Mucosa of stomach (tissue), 1 donor: Measurements from ENCODE around the gene NYNRIN.
A peak's percentile ranks its signal among the peaks of the same experiment; 100 is the strongest.
"Not testable (repeated sequence)": the region's sequence is repeated elsewhere in the genome, so short reads cannot be mapped to it uniquely, and the experiment has no call there.

Source experiments
- H3K27me3 ChIP-seq: one replicate; pipeline ENCODE4 v1.7.0; 2013; ENCODE audit warnings: mild to moderate bottlenecking, low read length; ENCODE audit not compliant: control insufficient read depth, insufficient read depth
- H3K36me3 ChIP-seq: one replicate; pipeline ENCODE4 v1.7.0; 2013; ENCODE audit warnings: low read length; ENCODE audit not compliant: control insufficient read depth, insufficient read depth
- H3K4me1 ChIP-seq: one replicate; pipeline ENCODE4 v1.7.0; 2013; ENCODE audit warnings: mild to moderate bottlenecking, low read length; ENCODE audit not compliant: control insufficient read depth, insufficient read depth
- H3K4me3 ChIP-seq: one replicate; pipeline ENCODE4 v1.7.0; 2013; ENCODE audit warnings: low read length
- H3K9ac ChIP-seq: one replicate; pipeline ENCODE4 v1.7.0; 2013; ENCODE audit warnings: mild to moderate bottlenecking, low read length, moderate library complexity
- H3K9me3 ChIP-seq: one replicate; pipeline ENCODE4 v1.7.0; 2013; ENCODE audit warnings: mild to moderate bottlenecking, low read length, moderate library complexity; ENCODE audit not compliant: control insufficient read depth
- donor health status: Pancreatic carcinoma.

NYNRIN gene

DNA sequence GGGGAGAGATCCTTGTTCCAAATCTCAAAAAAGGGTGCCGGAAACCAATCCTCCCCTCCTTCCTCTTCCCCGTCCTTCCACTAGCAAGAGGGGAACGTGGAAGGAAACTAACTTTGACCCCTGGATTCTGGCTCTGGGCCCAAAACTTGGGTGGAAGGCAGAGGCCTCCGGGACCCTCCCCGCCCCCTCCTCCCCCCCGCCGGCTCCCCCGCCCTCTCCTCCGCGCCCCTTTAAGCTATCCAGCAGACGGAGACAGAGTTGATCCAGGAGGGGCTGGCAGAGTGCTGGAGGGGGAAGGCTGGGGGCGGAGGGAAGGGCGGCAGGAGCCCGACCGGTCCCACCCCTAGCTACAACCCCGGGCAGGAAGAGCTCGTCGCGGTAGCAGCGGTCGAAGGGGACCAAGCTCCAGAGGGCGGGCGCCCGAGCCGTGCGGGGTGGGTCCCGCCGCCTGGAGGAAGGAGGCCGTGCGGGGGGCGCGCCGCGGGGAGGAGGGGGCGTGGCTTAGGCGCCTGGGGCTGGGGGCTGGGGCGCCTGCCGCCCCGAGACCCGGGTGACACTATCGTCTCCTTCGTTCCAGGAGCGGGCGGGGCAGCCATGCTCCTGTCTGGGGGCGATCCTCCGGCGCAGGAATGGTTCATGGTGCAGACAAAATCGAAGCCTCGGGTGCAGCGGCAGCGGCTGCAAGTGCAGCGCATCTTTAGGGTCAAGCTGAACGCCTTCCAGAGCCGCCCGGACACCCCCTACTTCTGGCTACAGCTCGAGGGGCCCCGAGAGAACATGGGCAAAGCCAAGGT lies at the start of gene NYNRIN:
Gene NYNRIN, plus strand, starts transcription at position 351 of the 794 bp plus-strand sequence. Its CDS starts 244 bp downstream, at position 595.
- Histone ChIP-seq H3K36me3 (no peaks in the 10 kb centered on the region), H3K4me1 (peaks cover 28% of the 10 kb centered on the region), H3K9me3 (no peaks in the 10 kb centered on the region), H3K9ac (peak within 1 kb of the TSS; percentile 68), H3K27me3 (no peaks in the 10 kb centered on the region), H3K4me3 (peak within 1 kb of the TSS; percentile 32)

DNA sequence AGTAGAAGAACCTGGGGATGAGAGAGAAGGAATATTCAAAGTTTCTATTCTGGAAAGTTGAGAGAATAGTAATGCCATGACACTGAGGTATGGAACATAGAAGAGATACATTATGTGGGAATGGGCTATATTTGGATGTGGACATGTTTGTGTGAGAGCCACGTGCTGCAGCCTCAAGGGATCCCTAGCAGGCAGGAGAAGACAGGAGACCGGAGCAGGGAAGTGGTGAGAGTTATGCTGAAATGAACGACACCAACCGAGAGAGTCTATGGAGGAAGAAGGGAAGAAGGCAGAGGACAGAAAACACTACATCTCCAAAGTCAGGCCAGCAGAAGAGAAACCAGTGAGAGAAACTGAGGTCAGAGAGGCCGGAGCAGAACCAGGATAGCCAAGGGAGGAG lies 49.1 kb upstream of the NYNRIN start:
- H3K4me3 ChIP-seq: no peak overlapping the region
- no peaks in the 10 kb centered on the region for H3K9me3 ChIP-seq
- H3K27me3 ChIP-seq: no peaks in the 10 kb centered on the region
- H3K4me1 ChIP-seq: peaks cover 30% of the 10 kb centered on the region
- no peaks in the 10 kb centered on the region for H3K36me3 ChIP-seq
- H3K9ac ChIP-seq: no peak overlapping the region

DNA sequence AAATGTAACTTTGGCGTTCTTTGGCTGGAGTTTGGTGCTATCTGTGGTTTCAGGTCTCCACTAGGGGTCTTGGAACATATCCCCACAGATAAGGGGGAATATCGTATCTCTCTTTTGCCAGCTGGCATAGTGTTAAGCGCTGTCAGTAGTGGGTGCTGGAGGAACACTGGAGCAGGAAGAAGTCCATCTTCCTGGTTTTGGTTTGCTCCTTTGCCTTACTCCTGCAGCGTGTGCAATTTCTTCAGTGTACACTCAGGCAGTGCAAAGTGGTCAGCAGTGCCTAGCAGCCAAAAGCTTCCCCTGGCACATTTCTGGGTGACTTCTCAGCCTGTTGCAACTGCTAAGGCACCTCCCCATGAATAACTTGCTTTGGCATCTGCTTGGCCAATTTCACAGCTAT lies 47.3 kb upstream of the NYNRIN start:
- H3K27me3 ChIP-seq: no peaks in the 10 kb centered on the region
- no peaks in the 10 kb centered on the region for H3K9me3 ChIP-seq
- no peaks in the 10 kb centered on the region for H3K36me3 ChIP-seq
- H3K4me3 ChIP-seq: no peak overlapping the region
- H3K4me1 ChIP-seq: peaks cover 28% of the 10 kb centered on the region
- no peak overlapping the region for H3K9ac ChIP-seq

DNA sequence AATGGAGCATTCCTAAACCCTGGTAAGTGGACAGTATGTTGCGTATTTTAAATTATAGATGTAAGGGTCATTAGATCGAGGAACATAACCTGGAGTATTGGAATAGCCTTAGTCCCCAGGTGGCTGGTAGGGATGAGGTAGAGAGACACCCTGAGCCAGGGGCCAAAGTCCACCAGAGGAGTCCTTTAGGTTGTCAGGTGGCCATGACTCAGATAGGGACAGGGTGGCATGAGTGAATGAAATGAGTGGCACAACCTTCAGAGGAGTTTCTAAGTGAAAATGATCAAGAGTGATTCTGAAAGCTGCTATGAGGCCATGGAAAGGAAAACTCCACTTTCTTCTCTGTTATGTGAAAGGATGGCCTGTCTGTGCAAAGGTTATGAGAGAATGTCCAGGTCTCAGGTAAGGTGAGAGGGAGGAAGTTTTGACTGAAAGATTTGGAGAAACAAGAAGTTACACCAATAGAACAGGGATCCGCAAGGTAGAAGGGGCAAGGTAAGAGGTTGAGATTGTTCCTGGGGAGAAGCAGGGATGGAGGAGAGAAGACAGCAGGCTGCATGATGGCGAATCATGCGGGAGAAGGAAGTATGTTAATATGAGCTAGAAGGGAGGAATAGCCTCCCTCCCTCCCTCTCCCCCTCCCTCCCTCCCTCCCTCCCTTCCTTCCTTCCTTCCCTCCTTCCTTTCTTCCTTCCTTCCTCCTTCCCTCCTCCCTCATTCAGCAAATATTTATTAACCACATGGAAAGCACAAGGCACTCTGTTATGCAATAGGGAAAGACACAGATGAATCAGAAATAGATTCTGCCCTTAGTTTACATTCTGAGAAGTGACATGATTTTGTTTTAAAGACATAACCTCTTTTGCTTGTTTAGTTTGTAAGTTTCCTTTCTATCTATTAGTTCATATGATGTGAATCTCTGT lies 45.0 kb upstream of the NYNRIN start:
- Histone ChIP-seq H3K4me1 (peaks cover 19% of the 10 kb centered on the region), H3K9me3 (no peaks in the 10 kb centered on the region), H3K27me3 (no peaks in the 10 kb centered on the region), H3K9ac (no peak overlapping the region), H3K4me3 (no peak overlapping the region), H3K36me3 (no peaks in the 10 kb centered on the region)

DNA sequence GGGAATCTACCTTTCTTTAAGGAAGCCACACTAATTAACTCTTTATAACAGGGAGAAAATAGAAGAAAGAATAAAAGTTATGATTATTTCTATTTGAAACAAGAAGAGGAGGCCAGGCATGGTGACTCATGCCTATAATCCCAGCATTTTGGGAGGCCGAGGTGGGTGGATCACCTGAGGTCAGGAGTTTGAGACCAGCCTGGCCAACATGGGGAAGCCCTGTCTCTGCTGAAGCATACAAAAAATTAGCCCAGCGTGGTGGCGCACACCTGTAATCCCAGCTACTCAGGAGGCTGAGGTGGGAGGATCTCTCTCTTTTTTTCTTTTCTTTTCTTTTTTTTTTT lies 44.3 kb upstream of the NYNRIN start:
- not testable (repeated sequence) for H3K4me3 ChIP-seq, H3K9ac ChIP-seq, H3K9me3 ChIP-seq, H3K27me3 ChIP-seq, H3K36me3 ChIP-seq
- H3K4me1 ChIP-seq: peaks cover 19% of the 10 kb centered on the region

DNA sequence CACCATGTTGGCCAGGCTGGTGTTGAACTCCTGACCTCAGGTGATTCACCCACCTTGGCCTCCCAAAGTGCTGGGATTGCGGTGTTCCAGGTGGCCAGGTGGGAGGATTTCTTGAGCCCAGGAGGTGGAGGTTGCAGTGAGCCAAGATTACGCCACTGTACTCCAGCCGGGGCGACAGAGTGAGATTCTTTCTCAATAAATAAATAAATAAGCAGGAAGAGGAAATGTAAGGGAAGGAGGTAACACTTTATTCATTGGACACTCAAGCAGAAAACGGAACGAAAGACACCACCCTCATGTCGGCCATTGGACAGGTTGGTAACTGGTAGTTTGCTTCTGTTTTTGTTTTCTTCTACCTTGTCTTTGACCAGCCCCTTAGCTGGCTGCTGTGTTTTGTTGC lies 43.8 kb upstream of the NYNRIN start:
- H3K4me1 ChIP-seq: peaks cover 19% of the 10 kb centered on the region

DNA sequence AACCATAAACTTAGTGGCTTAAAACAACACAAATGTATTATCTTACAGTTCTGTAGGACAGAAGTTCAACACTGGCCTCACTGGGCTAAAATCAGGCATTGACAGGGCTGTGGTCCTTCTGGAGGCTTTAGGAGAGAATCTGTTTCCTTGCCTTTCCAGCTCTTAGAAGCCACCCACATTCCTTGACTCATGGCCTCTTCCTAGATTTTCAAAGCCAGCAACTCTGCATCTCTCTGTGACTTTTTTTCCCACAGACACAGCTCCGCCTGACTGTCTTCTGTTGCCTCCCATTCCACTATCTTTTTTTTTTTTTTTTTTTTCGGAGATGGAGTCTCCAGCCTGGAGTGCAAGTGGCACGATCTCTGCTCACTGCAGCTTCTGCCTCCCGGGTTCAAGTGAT lies 42.6 kb upstream of the NYNRIN start:
- Histone ChIP-seq H3K4me3 (no peak overlapping the region), H3K27me3 (no peaks in the 10 kb centered on the region), H3K9ac (no peak overlapping the region), H3K4me1 (peaks cover 19% of the 10 kb centered on the region), H3K9me3 (no peaks in the 10 kb centered on the region), H3K36me3 (no peaks in the 10 kb centered on the region)

More for the DNA sequence above, 43.8 kb upstream of the NYNRIN start:
- H3K9ac ChIP-seq: no peak overlapping the region
- H3K4me3 ChIP-seq: no peak overlapping the region
- H3K27me3 ChIP-seq: no peaks in the 10 kb centered on the region
- no peaks in the 10 kb centered on the region for H3K36me3 ChIP-seq
- no peaks in the 10 kb centered on the region for H3K9me3 ChIP-seq

DNA sequence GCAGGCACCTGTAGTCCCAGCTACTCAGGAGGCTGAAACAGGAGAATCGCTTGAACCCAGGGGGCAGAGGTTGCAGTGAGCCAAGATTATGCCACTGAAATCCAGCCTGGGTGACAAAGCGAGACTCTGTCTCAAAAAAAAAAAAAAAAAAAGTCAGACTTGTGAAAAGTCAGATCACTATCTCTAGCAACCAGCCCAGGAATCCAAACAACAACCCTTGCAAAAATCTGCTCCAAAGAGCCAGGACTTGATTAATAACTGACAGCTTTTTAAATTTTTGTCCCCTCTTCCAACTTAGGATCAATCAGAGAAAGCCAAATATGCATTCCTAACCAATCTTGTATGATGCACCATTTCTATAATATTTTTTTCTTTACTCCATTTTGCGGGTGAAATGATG lies 38.5 kb upstream of the NYNRIN start:
- no peaks in the 10 kb centered on the region for H3K4me1 ChIP-seq
- no peaks in the 10 kb centered on the region for H3K27me3 ChIP-seq
- no peaks in the 10 kb centered on the region for H3K9me3 ChIP-seq
- no peak overlapping the region for H3K9ac ChIP-seq
- H3K36me3 ChIP-seq: no peaks in the 10 kb centered on the region
- no peak overlapping the region for H3K4me3 ChIP-seq

DNA sequence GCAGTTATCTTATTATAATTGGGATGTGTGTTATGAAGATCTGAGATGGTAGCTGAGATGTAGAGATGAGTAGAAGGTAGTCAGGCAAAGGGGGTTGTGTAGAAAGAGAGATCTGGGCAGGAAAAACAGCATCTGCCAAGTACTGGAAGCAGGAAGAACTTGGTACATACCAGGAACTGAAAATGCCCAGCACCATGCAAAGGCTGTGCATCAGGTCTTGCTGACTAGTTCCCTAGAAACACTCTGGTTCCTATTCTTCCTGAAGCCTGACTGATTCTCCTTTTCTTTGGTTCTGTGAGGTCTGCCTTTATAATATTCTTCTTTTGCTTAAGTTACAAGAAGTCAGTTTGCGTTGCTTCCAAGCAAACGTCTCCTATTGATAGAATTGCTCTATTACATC lies 37.5 kb upstream of the NYNRIN start:
- no peak overlapping the region for H3K9ac ChIP-seq
- no peaks in the 10 kb centered on the region for H3K9me3 ChIP-seq
- H3K27me3 ChIP-seq: no peaks in the 10 kb centered on the region
- no peak overlapping the region for H3K4me3 ChIP-seq
- no peaks in the 10 kb centered on the region for H3K36me3 ChIP-seq
- peaks cover 4% of the 10 kb centered on the region for H3K4me1 ChIP-seq

DNA sequence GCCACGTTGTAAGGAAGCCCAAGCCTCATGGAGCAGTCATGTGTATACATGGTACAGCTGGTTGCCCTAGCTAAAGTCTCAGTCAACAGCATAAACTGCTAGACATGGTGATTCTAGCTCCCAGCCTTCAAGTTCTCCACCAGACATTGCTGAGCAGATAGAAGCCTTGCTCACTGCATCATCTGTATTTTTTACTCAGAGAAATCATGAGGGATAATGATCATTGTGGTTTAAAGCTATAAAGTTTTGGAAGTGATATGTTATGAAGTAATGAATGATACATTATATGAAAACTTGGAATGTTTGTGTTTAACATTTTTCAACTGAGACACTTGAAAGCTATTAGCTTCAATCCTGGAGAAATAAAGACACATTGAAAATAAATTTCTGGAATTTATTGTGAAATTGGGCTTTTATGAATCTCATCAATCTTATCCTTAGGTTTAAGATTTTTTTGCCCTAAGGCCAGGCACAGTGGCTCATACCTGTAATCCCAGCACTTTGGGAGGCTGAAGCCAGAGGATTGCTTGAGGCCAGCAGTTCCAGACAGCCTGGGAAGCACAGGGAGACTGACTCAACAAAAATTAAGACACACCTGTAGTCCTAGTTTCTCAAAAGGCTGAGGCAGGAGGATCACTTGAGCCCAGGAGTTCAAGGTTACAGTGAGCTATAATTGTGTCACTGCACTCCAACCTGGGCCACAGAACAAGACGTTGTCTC lies 36.4 kb upstream of the NYNRIN start:
- Histone ChIP-seq H3K9me3 (no peaks in the 10 kb centered on the region), H3K9ac (no peak overlapping the region)

DNA sequence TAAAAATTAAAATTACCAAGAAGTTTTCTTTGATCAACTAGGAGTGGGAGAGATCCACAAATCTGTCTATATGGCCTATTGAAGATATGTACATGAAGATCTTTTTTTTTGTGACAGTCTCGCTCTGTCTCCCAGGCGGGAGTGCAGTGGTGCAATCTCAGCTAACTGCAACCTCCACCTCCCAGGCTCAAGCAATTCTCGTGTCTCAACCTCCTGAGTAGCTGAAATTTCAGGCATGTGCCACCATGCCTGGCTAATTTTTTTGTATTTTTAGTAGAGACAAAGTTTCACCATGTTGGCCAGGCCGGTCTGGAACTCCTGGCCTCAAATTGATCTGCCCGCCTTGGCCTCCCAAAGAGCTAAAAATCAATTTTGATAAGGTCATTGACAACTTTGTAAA lies 35.4 kb upstream of the NYNRIN start:
- H3K9ac ChIP-seq: no peak overlapping the region
- H3K4me3 ChIP-seq: no peak overlapping the region
- H3K27me3 ChIP-seq: peaks cover 9% of the 10 kb centered on the region
- H3K36me3 ChIP-seq: no peaks in the 10 kb centered on the region
- no peaks in the 10 kb centered on the region for H3K9me3 ChIP-seq
- peaks cover 14% of the 10 kb centered on the region for H3K4me1 ChIP-seq

More for the DNA sequence above, 36.4 kb upstream of the NYNRIN start:
- peaks cover 10% of the 10 kb centered on the region for H3K4me1 ChIP-seq
- H3K4me3 ChIP-seq: no peak overlapping the region
- no peaks in the 10 kb centered on the region for H3K36me3 ChIP-seq
- H3K27me3 ChIP-seq: peaks cover 3% of the 10 kb centered on the region

DNA sequence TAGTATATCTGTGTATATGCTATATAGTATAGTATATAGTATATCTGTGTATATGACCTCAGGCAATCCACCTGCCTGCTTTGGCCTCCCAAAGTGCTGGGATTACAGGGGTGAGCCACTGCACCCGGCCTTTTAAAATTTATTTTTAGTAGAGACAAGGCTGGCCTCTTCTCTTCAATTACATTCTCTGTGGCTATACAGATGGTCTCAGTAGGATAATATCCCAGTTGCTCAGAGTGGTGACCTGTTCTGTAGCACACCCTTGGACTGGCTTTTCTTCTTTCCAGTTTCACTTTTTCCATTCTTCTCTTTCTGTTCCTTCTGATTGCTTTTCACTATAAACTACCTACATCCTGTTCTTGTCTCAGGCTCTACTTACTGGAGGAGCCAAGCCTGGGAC lies 34.0 kb upstream of the NYNRIN start:
- Histone ChIP-seq H3K4me1 (peaks cover 18% of the 10 kb centered on the region), H3K4me3 (no peak overlapping the region), H3K9ac (no peak overlapping the region), H3K27me3 (peaks cover 17% of the 10 kb centered on the region), H3K9me3 (no peaks in the 10 kb centered on the region), H3K36me3 (no peaks in the 10 kb centered on the region)
